ENCODE measurements around the gene SNX9.
"Not testable (repeated sequence)": the region's sequence is repeated elsewhere in the genome, so short reads cannot be mapped to it uniquely, and the experiment has no call there.

DNA sequence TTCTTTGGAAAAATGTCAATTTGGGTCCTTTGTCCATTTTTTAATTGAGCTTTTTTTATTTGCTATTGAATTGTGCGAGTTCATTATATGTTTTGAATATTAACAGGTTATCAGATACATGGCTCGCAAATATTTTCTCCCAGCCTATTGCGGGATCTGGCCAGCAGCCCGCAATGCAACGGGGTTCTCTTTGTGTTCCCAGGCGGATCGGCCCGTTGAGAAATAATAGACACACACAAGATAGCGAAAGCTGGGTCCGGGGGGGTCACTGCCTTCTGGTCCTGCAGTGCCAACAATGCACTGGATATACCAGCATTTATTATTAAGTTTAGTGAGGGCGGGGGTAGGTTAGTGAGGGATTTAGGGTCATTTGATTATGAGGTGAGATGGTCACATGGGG is 77.2 kb downstream of the SNX9 start:
- TF ChIP-seq POLR2A (IDR thresholded peaks at IDR 0.05); CTCF (IDR thresholded peaks at IDR 0.05 in 4 of 5, conservative IDR thresholded peaks at IDR 0.05 in 1 of 5): not testable (repeated sequence)
